Uterus (tissue), 2 donors: ENCODE results near the gene CNR2.

Experiments used
- POLR2A ChIP-seq, 2 donors: fragments of 450-650 bp; IDR thresholded peaks; one replicate each; pipeline ENCODE4 v1.6.1; 2016; ENCODE audit warnings: antibody characterized with exemption in 2 of 2, mild to moderate bottlenecking in 1 of 2, moderate library complexity in 1 of 2
- TF ChIP-seq, protein P1 (sequence below), 4 experiments: fragments of 200-600 bp in 2 of 4; fragments of 450-650 bp in 2 of 4; sonication (generic) in 2 of 4; IDR thresholded peaks; one replicate each; pipeline ENCODE4 v1.5.1; 2016 to 2019; ENCODE audit warnings: antibody characterized with exemption in 4 of 4, mild to moderate bottlenecking in 2 of 4, moderate library complexity in 1 of 4

DNA sequence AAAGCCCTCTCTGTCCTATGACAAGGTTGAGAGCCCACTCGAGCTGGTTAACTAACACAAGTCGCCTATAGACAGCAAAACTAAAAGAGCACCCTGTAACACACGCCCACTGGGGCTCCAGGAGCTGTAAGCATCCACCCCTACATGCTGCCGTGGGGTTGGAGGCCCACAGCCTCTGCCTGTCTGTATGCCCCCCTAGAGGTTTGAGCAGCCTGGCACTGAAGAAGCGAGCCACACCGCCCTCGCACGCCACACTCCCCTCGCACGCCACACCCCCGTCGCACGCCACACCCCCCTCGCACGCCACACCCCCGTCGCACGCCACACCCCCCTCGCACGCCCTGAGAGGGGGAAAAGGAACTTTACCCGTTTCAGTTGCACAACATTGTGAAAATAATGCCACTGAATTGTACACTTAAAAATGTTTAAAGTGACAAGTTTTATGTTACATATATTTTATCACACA is 74.7 kb downstream of the CNR2 start:
- TF ChIP-seq, protein P1, sequence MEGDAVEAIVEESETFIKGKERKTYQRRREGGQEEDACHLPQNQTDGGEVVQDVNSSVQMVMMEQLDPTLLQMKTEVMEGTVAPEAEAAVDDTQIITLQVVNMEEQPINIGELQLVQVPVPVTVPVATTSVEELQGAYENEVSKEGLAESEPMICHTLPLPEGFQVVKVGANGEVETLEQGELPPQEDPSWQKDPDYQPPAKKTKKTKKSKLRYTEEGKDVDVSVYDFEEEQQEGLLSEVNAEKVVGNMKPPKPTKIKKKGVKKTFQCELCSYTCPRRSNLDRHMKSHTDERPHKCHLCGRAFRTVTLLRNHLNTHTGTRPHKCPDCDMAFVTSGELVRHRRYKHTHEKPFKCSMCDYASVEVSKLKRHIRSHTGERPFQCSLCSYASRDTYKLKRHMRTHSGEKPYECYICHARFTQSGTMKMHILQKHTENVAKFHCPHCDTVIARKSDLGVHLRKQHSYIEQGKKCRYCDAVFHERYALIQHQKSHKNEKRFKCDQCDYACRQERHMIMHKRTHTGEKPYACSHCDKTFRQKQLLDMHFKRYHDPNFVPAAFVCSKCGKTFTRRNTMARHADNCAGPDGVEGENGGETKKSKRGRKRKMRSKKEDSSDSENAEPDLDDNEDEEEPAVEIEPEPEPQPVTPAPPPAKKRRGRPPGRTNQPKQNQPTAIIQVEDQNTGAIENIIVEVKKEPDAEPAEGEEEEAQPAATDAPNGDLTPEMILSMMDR (IDR thresholded peaks at IDR 0.05): no peak
- no peak for TF ChIP-seq POLR2A (IDR thresholded peaks at IDR 0.05)
